HFFc6 (cell line): ENCODE measurements around the gene ST8SIA1. TPM values are rescaled to one million over a fixed set of nuclear protein-coding genes. Genes with fewer than 3 reads are reported as not detected.

Experiments
- DNase-seq: peaks from one replicate; pipeline ENCODE4 v3.0.0-alpha.2; 2018
- H3K27ac Mint-ChIP-seq: 2 replicates; pipeline ENCODE4 v1.8.0; 2020; ENCODE audit warnings: mild to moderate bottlenecking, mixed read lengths
- H3K27me3 Mint-ChIP-seq: 2 replicates; pipeline ENCODE4 v1.8.0; 2021; ENCODE audit warnings: mild to moderate bottlenecking, moderate library complexity, mixed read lengths; ENCODE audit not compliant: insufficient read depth
- H3K36me3 Mint-ChIP-seq: 2 replicates; pipeline ENCODE4 v1.8.0; 2021; ENCODE audit warnings: low read depth, mixed read lengths
- H3K4me1 Mint-ChIP-seq: 2 replicates; pipeline ENCODE4 v1.8.0; 2020; ENCODE audit warnings: low read depth, mixed read lengths
- H3K4me3 Mint-ChIP-seq: 2 replicates; pipeline ENCODE4 v1.8.0; 2020; ENCODE audit warnings: mild to moderate bottlenecking, moderate library complexity, mixed read lengths
- H3K9me3 Mint-ChIP-seq: 2 replicates; pipeline ENCODE4 v1.8.0; 2020; ENCODE audit warnings: mild to moderate bottlenecking, mixed read lengths
- total RNA-seq, 6 experiments: library from RNA; stranded (reverse); fragmentation: NEBNext Ultra II Directional; extraction: Animal tissue kit (Norgen Biotek cat#: 25700); gene quantifications; 2 replicates in 1 of 6; 3 replicates in 5 of 6; pipeline ENCODE4 v1.2.3, GENCODE V29; 2021
- TF ChIP-seq, protein P1 (sequence below): fragments of 200-600 bp; sonication (generic); IDR thresholded peaks from 2 replicates; pipeline ENCODE4 v1.5.0; 2021; ENCODE audit warnings: antibody characterized with exemption, mild to moderate bottlenecking

ST8SIA1 gene
- total RNA-seq, 6 experiments from 2014 or later = not detected

DNA sequence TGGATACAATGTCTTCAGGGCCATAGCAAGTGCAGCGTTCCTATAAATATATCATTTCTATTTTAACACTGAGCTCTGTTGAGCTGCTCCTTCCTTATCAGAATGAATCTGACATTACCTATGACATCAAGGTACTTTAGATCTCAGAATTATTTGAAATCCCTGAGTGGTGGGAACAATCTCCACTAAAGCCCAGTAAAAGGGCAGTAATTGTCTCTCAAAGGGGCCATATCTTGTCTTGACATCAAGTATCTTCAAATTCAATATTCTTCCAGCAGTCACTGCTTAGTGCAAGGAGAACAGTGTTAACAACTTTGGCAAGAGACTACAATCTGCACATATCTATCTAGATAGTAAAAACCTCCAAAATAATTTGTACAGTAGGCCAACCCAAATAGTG lies 21.7 kb upstream of the ST8SIA1 start:
- Mint-ChIP-seq H3K27ac (no peak overlapping the region), H3K27me3 (no peaks in the 10 kb centered on the region; the same call in 1 of the 2 replicates), H3K4me3 (no peak overlapping the region), H3K4me1 (no peaks in the 10 kb centered on the region), H3K9me3 (no peaks in the 10 kb centered on the region; the same call in 1 of the 2 replicates), H3K36me3 (no peaks in the 10 kb centered on the region)
- DNase-seq = no peak
- TF ChIP-seq, protein P1, sequence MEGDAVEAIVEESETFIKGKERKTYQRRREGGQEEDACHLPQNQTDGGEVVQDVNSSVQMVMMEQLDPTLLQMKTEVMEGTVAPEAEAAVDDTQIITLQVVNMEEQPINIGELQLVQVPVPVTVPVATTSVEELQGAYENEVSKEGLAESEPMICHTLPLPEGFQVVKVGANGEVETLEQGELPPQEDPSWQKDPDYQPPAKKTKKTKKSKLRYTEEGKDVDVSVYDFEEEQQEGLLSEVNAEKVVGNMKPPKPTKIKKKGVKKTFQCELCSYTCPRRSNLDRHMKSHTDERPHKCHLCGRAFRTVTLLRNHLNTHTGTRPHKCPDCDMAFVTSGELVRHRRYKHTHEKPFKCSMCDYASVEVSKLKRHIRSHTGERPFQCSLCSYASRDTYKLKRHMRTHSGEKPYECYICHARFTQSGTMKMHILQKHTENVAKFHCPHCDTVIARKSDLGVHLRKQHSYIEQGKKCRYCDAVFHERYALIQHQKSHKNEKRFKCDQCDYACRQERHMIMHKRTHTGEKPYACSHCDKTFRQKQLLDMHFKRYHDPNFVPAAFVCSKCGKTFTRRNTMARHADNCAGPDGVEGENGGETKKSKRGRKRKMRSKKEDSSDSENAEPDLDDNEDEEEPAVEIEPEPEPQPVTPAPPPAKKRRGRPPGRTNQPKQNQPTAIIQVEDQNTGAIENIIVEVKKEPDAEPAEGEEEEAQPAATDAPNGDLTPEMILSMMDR = no peak

- H3K9me3 Mint-ChIP-seq = no peaks in the 10 kb centered on the region
- H3K4me3 Mint-ChIP-seq = no peak overlapping the region
- DNase-seq = no peak
- no peak overlapping the region for H3K27ac Mint-ChIP-seq
- H3K27me3 Mint-ChIP-seq = no peaks in the 10 kb centered on the region; the same call in none of the 2 replicates
- TF ChIP-seq, protein P1 = no peak
- H3K4me1 Mint-ChIP-seq = no peaks in the 10 kb centered on the region
- H3K36me3 Mint-ChIP-seq = no peaks in the 10 kb centered on the region
Measured at GRCh38 chr12:22355011-22355580, 20.6 kb upstream of the ST8SIA1 start.

GRCh38 chr12:22353615-22354325 lies 19.3 kb upstream of the ST8SIA1 start:
- no peak for DNase-seq
- Mint-ChIP-seq H3K4me3 (no peak overlapping the region), H3K27ac (no peak overlapping the region), H3K9me3 (no peaks in the 10 kb centered on the region), H3K27me3 (peaks cover 2% of the 10 kb centered on the region), H3K36me3 (no peaks in the 10 kb centered on the region), H3K4me1 (no peaks in the 10 kb centered on the region)
- TF ChIP-seq, protein P1 = no peak

DNA sequence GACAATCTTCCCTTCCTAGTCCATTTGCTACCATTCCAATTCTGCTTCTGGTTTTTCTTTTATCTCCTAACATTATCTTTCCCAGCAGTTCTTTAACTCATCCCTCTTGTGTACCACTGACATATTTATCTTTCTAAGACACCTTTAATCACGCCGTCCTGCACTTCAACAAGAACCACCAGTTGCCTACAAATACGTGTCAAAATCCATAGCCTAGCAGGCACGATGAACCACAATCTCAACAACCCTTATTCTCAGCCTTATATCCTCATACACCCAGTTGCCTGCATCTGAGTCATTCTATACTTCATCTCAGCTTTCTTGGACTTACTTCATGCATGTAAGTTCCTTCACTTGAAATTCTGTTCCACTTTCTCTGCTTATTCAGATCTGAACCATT lies 16.4 kb upstream of the ST8SIA1 start:
- TF ChIP-seq, protein P1 = no peak
- H3K27ac Mint-ChIP-seq = no peak overlapping the region
- no peaks in the 10 kb centered on the region for H3K4me1 Mint-ChIP-seq
- no peak overlapping the region for H3K4me3 Mint-ChIP-seq
- H3K27me3 Mint-ChIP-seq = peaks cover 2% of the 10 kb centered on the region
- no peak for DNase-seq
- H3K9me3 Mint-ChIP-seq = no peaks in the 10 kb centered on the region
- H3K36me3 Mint-ChIP-seq = no peaks in the 10 kb centered on the region

GRCh38 chr12:22348208-22348607 lies 13.7 kb upstream of the ST8SIA1 start:
- no peak for DNase-seq
- H3K27ac Mint-ChIP-seq = no peak overlapping the region
- no peaks in the 10 kb centered on the region for H3K36me3 Mint-ChIP-seq
- TF ChIP-seq, protein P1 = no peak
- no peak overlapping the region for H3K4me3 Mint-ChIP-seq
- no peaks in the 10 kb centered on the region for H3K9me3 Mint-ChIP-seq
- peaks cover 2% of the 10 kb centered on the region for H3K27me3 Mint-ChIP-seq
- H3K4me1 Mint-ChIP-seq = no peaks in the 10 kb centered on the region
